Measurements from ENCODE around the gene ZNF678. TPM values are rescaled to one million over a fixed set of nuclear protein-coding genes. Genes with fewer than 3 reads are reported as not detected.
A peak's percentile ranks its signal among the peaks of the same experiment; 100 is the strongest.
"Not testable (repeated sequence)": the region's sequence is repeated elsewhere in the genome, so short reads cannot be mapped to it uniquely, and the experiment has no call there.

The ZNF678 gene
- polyA plus RNA-seq, 1 donor from 2014 or later: 9.3 TPM

DNA sequence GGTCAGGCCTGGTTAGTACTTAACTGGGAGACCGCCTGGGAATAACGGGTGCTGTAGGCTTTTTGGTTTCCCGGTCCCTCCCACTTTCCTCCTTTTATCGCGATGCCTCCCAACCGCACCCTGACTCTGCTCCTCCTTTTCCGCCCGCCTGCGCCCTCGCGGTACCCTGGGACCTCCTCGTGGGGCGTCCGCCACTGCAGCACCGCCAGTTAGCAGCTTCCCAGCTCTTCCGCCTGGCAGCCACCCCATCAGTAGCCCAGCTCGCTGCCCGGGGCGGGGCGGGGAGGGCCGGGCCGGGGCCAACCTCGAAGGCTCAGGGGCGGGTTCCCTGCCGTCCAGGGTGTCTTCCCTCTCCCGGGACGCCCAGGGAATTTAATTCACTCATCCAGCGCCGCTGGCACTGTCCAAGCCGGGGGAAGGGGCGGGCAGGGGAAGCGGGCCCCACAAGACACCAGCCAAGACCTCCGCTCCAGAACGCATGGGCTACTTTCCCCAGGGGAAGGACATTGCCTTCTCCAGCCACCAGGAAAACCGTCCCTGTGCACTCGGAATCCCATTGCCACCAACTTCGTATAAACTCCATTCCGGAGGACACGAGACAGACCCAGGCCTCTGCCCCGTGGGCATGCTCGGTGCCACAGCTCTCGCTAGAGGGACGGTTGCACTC, 2.0 kb upstream of the ZNF678 start:
- H3K4me3 Mint-ChIP-seq: peak overlapping the region in 2 of 4 donors; percentile 78 to 84
- H3K27ac Mint-ChIP-seq: peak overlapping the region in 1 of 3 donors; percentile 10
- no peaks in the 10 kb centered on the region for H3K36me3 Mint-ChIP-seq
- H3K27me3 Mint-ChIP-seq: peaks cover 5% of the 10 kb centered on the region
- H3K4me1 Mint-ChIP-seq: peaks cover 17 to 33% (median 20%) of the 10 kb centered on the region in 3 donors
- peaks cover 0 to 6% (median 5%) of the 10 kb centered on the region in 3 donors for H3K9me3 Mint-ChIP-seq

DNA sequence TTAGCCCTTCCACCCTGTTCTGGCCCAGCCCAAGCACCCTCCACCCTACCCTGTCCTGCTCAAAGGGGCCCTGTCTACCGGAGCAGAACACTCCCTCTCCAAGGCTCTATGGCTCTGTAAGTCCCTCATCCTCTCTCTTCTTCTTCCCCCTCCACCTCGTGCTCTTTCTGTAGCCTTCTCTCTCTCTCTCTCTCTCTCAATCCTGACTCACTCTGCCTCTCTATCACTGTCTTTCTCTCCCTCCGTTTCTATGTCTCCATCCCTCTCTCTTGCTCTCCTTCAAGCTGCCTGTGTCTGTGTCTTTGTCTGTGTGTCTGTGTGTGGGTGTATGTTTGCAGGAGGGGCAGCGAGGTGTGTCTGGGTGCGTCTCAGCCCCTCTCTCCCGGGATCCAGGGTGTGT, 1.3 kb upstream of the ZNF678 start:
- H3K4me1 Mint-ChIP-seq: peaks cover 21 to 29% (median 24%) of the 10 kb centered on the region in 3 donors
- peaks cover 0 to 6% (median 5%) of the 10 kb centered on the region in 3 donors for H3K9me3 Mint-ChIP-seq
- H3K4me3 Mint-ChIP-seq: peak overlapping the region in 1 of 4 donors; percentile 84

GRCh38 chr1:227562933-227563323, 428 bp upstream of the ZNF678 start:
- Mint-ChIP-seq H3K9me3 (peaks cover 0 to 6% (median 2%) of the 10 kb centered on the region in 3 donors), H3K36me3 (peaks cover 8% of the 10 kb centered on the region), H3K27me3 (peaks cover 5% of the 10 kb centered on the region), H3K4me1 (peaks cover 22 to 26% (median 24%) of the 10 kb centered on the region in 3 donors), H3K4me3 (peak overlapping the region; percentile 84 to 99 (median 96)), H3K27ac (peak overlapping the region; percentile 96 to 98 (median 97))

More for the DNA sequence above, 1.3 kb upstream of the ZNF678 start:
- H3K27me3 Mint-ChIP-seq: peaks cover 5% of the 10 kb centered on the region
- H3K27ac Mint-ChIP-seq: peak overlapping the region in 1 of 3 donors; percentile 10
- H3K36me3 Mint-ChIP-seq: peaks cover 3% of the 10 kb centered on the region

- H3K27me3 Mint-ChIP-seq: peaks cover 1% of the 10 kb centered on the region
- H3K4me1 Mint-ChIP-seq: peaks cover 24 to 41% (median 31%) of the 10 kb centered on the region in 3 donors
- H3K4me3 Mint-ChIP-seq: peak overlapping the region in 1 of 4 donors; percentile 52
- H3K36me3 Mint-ChIP-seq: peaks cover 12% of the 10 kb centered on the region
- no peak overlapping the region for H3K27ac Mint-ChIP-seq
- H3K9me3 Mint-ChIP-seq: no peaks in the 10 kb centered on the region
Observed at GRCh38 chr1:227567256-227567655, 3.9 kb downstream of the ZNF678 start.

- no peak overlapping the region for H3K27ac Mint-ChIP-seq
- H3K4me1 Mint-ChIP-seq: peaks cover 24 to 44% (median 28%) of the 10 kb centered on the region in 3 donors
- H3K36me3 Mint-ChIP-seq: peaks cover 13% of the 10 kb centered on the region
- H3K9me3 Mint-ChIP-seq: peaks cover 0 to under 1% (median 0%) of the 10 kb centered on the region in 3 donors
- no peaks in the 10 kb centered on the region for H3K27me3 Mint-ChIP-seq
- peak overlapping the region in 2 of 4 donors; percentile 8 to 19 for H3K4me3 Mint-ChIP-seq
Observed at GRCh38 chr1:227568593-227568992, 5.2 kb downstream of the ZNF678 start.

- Mint-ChIP-seq H3K36me3 (peaks cover 22% of the 10 kb centered on the region), H3K27ac (no peak overlapping the region), H3K4me3 (peak overlapping the region in 1 of 4 donors; percentile 3), H3K27me3 (no peaks in the 10 kb centered on the region), H3K9me3 (peaks cover 12 to 27% (median 27%) of the 10 kb centered on the region in 3 donors), H3K4me1 (peaks cover 28 to 33% (median 30%) of the 10 kb centered on the region in 3 donors)
Observed at GRCh38 chr1:227572752-227573151, 9.4 kb downstream of the ZNF678 start.

DNA sequence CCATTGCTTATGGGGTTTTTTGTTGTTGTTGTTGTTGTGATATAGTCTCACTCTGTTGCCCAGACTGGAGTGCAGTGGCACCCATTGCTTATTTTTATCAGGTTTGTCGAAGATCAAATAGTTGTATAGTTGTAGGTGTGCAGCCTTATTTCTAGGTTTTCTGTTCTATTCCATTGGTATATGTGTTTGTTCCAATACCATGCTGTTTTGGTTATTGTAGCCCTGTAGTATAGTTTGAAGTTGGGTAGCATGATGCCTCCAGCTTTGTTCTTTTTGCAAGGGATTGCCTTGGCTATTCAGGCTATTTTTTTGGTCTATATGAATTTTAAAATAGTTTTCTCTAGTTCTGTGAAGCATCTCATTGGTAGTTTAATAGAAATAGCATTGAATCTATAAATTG, 11.6 kb downstream of the ZNF678 start:
- Mint-ChIP-seq H3K4me3 (no peak overlapping the region), H3K27ac (no peak overlapping the region), H3K4me1 (peaks cover 26 to 34% (median 32%) of the 10 kb centered on the region in 3 donors), H3K9me3 (peaks cover 12 to 35% (median 30%) of the 10 kb centered on the region in 3 donors), H3K36me3 (peaks cover 19% of the 10 kb centered on the region), H3K27me3 (no peaks in the 10 kb centered on the region)

GRCh38 chr1:227576189-227576588, 12.8 kb downstream of the ZNF678 start:
- H3K4me1 Mint-ChIP-seq: peaks cover 23 to 34% (median 28%) of the 10 kb centered on the region in 3 donors
- H3K4me3 Mint-ChIP-seq: no peak overlapping the region
- H3K27ac Mint-ChIP-seq: no peak overlapping the region

GRCh38 chr1:227577500-227577899, 14.1 kb downstream of the ZNF678 start:
- Mint-ChIP-seq H3K4me3 (no peak overlapping the region), H3K36me3 (peaks cover 18% of the 10 kb centered on the region), H3K9me3 (peaks cover 12 to 35% (median 30%) of the 10 kb centered on the region in 3 donors)

More at GRCh38 chr1:227576189-227576588, 12.8 kb downstream of the ZNF678 start:
- peaks cover 12 to 35% (median 30%) of the 10 kb centered on the region in 3 donors for H3K9me3 Mint-ChIP-seq
- peaks cover 21% of the 10 kb centered on the region for H3K36me3 Mint-ChIP-seq
- no peaks in the 10 kb centered on the region for H3K27me3 Mint-ChIP-seq

DNA sequence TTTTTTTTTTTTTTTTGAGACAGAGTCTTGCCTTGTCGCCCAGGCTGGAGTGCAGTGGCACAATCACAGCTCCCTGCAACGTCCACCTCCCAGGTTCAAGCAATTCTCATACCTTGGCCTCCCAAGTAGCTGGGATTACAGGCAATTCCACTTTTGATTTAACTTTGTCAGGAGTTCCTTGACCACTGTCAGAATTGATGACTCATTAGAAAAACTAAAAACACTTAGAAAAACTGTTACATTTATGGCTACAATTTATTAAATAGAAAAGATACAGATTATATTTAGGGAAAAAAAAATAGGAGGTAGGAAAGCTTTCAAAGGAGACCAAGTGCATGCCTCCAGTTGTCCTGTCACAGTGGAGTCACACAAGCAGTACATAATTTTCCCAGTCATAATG, 20.0 kb downstream of the ZNF678 start:
- Mint-ChIP-seq H3K27me3 (no peaks in the 10 kb centered on the region), H3K4me3 (no peak overlapping the region), H3K9me3 (peaks cover 8 to 21% (median 9%) of the 10 kb centered on the region in 3 donors), H3K36me3 (peaks cover 30% of the 10 kb centered on the region), H3K4me1 (peaks cover 7 to 12% (median 11%) of the 10 kb centered on the region in 3 donors), H3K27ac (no peak overlapping the region)

More at GRCh38 chr1:227577500-227577899, 14.1 kb downstream of the ZNF678 start:
- Mint-ChIP-seq H3K27ac (no peak overlapping the region), H3K4me1 (peaks cover 23 to 32% (median 26%) of the 10 kb centered on the region in 3 donors), H3K27me3 (no peaks in the 10 kb centered on the region)

GRCh38 chr1:227586733-227587132, 23.4 kb downstream of the ZNF678 start:
- Mint-ChIP-seq H3K4me1 (peaks cover 0 to 3% (median 0%) of the 10 kb centered on the region in 3 donors), H3K4me3 (peak overlapping the region in 1 of 4 donors; percentile 22), H3K27me3 (no peaks in the 10 kb centered on the region), H3K27ac (no peak overlapping the region), H3K9me3 (peaks cover 12 to 40% (median 14%) of the 10 kb centered on the region in 3 donors), H3K36me3 (peaks cover 51% of the 10 kb centered on the region)

DNA sequence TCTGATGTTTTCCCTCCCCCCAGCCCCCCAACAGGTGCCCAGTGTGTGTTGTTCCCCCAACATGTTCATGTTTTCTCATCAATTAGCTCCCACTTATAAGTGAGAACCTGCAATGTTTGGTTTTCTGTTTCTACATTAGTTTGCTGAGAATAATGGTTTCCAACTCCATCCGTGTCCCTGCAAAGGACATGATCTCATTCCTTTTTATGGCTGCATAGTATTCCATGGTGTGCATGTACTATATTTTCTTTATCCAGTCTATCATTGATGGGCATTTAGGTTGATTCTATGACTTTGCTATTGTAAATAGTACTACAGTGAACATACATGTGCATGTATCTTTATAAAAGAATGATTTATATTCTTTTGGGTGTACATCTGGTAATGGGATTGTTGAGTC, 24.6 kb downstream of the ZNF678 start:
- Mint-ChIP-seq H3K27ac (no peak overlapping the region), H3K4me1 (peaks cover 0 to 3% (median 0%) of the 10 kb centered on the region in 3 donors), H3K27me3 (no peaks in the 10 kb centered on the region), H3K9me3 (peaks cover 12 to 43% (median 14%) of the 10 kb centered on the region in 3 donors), H3K36me3 (peaks cover 51% of the 10 kb centered on the region), H3K4me3 (peak overlapping the region in 1 of 4 donors; percentile 37)

- H3K27ac Mint-ChIP-seq, H3K27me3 Mint-ChIP-seq, H3K4me1 Mint-ChIP-seq, H3K4me3 Mint-ChIP-seq: not testable (repeated sequence)
- Mint-ChIP-seq H3K36me3 (peaks cover 49% of the 10 kb centered on the region), H3K9me3 (peaks cover 14 to 48% (median 15%) of the 10 kb centered on the region in 3 donors)
Observed at GRCh38 chr1:227588769-227589168, 25.4 kb downstream of the ZNF678 start.

- H3K36me3 Mint-ChIP-seq: peaks cover 42% of the 10 kb centered on the region
- H3K4me3 Mint-ChIP-seq, H3K27ac Mint-ChIP-seq, H3K27me3 Mint-ChIP-seq, H3K4me1 Mint-ChIP-seq: not testable (repeated sequence)
- peaks cover 15 to 52% (median 17%) of the 10 kb centered on the region in 3 donors for H3K9me3 Mint-ChIP-seq
Observed at GRCh38 chr1:227589777-227590176, 26.4 kb downstream of the ZNF678 start.

DNA sequence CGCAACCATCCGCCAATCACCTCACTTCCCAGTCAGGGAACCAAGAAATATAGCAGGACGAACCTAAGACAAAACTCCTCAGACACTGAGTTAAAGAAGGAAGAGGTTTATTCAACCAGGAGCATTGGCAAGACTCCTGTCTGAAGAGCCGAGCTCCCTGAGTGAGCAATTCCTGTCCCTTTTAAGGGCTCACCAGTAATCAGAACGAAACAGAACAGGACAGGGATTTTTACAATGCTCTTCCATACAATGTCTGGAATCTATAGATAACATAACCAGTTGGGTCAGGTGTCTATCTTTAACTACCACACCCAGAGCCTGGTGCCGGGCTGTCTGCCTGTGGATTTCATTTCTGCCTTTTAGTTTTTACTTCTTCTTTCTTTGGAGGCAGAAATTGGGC, 32.9 kb downstream of the ZNF678 start:
- not testable (repeated sequence) for H3K4me1 Mint-ChIP-seq, H3K27me3 Mint-ChIP-seq, H3K4me3 Mint-ChIP-seq, H3K27ac Mint-ChIP-seq
- peaks cover 8 to 52% (median 22%) of the 10 kb centered on the region in 3 donors for H3K9me3 Mint-ChIP-seq
- peaks cover 34% of the 10 kb centered on the region for H3K36me3 Mint-ChIP-seq

Data from IgD-negative memory B cell (primary cell).